HG03108 (cell line): Measurements from ENCODE around the gene TRIO.

ENCODE experiments used
- ATAC-seq: cut with Tn5 transposase; IDR thresholded peaks from one replicate; pipeline ENCODE4 v1.9.1; 2021; ENCODE audit warnings: moderate library complexity; ENCODE audit not compliant: unreplicated experiment

TRIO gene

GRCh38 chr5:14219800-14220512, 76.8 kb downstream of the TRIO start:
- no peak for ATAC-seq

GRCh38 chr5:14220642-14221041, 77.5 kb downstream of the TRIO start:
- ATAC-seq, result no peak

DNA sequence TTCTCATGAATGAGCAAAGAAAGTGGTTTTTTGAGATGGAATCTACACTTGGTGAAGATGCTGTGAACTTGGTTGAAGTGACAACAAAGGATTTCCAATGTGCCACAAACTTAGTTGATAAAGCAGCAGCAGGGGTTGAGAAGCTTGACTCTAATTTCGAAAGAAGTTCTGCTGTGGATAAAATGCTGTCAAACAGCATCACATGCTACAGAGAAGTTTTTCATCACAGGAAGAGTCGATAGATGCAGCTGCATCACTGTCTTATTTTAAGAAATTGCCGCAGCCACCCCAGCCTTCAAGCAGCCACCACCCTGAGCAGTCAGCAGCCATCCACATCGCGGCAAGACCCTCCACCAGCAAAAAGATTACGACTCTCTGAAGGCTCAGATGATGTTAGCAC, 78.6 kb downstream of the TRIO start:
- no peak for ATAC-seq

GRCh38 chr5:14222206-14222605, 79.1 kb downstream of the TRIO start:
- no peak for ATAC-seq

DNA sequence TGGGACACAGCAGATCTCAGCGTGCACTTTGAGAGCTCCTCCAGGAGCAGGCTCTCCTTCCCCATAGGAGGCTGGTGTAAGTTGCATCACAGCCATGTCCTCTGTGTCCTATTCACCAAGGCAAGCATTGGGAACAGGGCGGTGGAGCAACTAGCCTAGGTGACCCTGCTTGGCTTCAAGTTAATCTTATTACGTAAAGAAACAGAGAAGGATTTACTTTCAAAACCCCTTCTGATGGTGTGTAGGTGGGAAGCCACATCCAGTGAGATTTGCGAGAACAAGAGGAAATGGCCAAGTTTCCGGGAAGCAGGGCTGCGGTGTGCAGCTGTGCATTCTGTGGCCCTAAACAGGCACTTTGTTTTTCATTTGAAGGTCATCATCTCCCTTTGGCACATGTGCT, 80.2 kb downstream of the TRIO start:
- no peak for ATAC-seq

DNA sequence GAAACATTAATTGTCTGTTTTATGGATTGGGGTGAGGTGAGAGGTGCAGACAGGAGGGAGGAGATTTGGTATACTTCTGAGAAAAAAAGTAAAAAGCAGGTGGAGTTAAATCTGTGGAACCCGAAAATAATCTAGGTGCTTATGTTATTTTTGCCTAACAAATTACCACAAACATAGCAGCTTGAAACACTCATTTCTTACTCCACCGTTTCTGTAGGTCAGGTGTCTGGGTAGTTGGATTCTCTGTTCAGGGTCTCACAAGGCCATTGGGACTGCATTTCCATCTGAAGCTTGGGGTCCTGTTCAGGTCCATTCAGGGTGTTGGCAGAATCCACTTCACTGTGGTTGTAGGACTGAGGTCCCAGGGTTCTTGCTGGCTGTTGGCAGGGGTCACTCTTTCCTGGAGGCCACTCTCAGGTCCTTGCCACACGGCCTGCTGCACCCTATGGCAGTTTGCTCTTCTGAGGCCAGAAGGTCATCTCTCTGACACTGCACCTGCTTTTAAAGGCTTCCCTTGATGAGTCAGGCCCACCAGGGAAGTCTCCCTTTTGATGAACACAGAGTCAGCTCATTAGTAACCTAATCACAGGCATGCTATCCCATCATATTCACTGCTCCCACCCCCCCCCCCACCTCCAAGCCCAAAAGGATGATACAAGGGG, 82.2 kb downstream of the TRIO start:
- ATAC-seq, result peak; percentile 50

- no peak for ATAC-seq
Observed at GRCh38 chr5:14226149-14226548, 83.0 kb downstream of the TRIO start.

DNA sequence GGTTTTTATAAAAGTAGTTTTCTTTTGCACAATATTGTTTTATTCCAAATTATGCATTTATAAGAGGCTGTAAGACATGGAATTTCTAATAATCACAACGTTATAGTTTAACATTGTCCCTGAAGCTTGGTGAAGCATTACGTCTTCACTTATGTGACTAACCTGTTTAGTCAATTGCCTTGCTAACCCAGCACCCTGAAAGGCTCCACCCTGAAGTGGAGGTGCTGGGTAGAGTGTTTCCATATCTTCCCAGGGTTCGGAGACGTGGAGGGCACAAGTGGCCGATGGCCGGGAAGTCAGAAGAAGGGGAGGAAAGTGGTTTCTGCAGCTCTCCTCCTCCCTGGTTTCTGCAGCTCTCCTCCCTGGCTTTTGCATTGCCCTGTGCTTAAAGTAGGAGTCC, 83.4 kb downstream of the TRIO start:
- ATAC-seq, result no peak

- no peak for ATAC-seq
Observed at GRCh38 chr5:14226992-14227391, 83.8 kb downstream of the TRIO start.

DNA sequence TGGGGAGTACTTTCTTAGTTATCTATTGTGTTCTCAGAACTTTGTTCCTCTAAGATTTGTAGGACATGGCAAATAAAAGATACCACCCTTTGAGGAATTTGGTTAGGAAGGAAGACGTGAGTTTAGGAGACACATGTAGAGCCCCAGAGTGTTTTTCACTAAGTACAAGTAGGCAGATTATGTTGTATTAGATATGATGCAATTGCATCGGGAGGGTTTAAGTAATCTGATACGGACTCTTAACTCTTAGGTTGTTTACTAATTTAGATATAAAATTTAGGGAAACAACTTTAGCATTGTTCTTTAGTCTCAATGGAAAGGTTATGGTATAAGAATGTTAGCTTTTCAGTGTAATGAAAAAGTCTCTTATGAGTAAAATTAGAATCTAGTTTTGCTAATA, 84.4 kb downstream of the TRIO start:
- no peak for ATAC-seq

DNA sequence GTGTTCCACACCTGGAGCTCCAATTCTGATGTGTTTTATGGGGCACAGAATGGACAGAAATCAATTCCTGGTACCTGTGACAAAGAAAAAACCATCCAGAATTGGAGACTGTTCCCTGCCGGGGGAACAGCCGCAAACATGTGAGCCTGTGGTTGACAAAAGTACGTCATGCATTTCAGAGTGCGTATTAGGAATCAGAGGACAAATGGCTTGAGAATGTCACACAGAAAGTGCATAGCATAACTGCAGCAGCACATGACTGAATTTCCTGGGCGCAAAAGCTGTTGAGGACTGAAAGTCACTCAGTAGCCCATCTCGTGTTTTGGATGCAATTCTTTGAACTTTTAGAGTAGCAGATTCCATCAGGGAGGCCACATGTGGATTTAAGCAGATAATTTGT, 85.1 kb downstream of the TRIO start:
- ATAC-seq, result no peak

DNA sequence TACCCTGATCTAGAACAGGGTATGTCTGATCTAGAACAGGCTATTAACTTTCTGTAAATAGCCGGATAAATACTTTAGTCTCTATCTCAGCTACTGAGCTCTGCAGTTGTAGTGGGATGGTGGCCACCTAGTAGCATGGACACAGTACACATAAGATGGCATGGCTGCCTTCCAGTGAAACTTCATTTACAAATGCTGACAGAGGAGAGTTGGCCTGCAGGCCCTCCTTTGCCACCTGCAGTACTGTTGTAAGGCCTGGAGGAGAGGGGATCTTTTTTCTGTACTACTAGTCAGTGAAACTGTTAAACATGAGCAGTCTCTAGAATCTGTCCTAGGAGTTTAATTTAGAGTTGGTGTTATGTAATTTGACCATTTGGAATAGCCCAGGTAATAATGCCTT, 86.0 kb downstream of the TRIO start:
- no peak for ATAC-seq

GRCh38 chr5:14229734-14230133, 86.6 kb downstream of the TRIO start:
- no peak for ATAC-seq

DNA sequence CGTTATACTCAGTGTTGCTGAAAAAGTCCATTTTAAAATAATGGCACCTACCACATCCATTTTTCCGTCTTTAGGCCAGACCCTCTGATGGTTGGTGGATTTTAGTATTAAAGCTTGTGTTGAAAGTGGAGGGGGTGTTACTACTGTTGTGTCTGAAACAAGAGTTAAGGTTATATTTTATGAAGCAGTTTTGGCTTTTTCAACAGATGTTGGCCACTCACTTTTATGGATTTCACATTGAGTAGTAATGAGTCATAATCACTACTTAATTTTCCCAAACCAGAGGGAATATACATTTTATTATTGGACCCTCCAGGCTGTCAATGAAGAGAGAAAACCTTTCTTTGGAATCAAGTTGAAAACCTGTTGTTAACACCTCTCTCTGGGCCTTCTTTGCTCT, 88.0 kb downstream of the TRIO start:
- no peak for ATAC-seq

GRCh38 chr5:14231890-14232289, 88.7 kb downstream of the TRIO start:
- no peak for ATAC-seq

DNA sequence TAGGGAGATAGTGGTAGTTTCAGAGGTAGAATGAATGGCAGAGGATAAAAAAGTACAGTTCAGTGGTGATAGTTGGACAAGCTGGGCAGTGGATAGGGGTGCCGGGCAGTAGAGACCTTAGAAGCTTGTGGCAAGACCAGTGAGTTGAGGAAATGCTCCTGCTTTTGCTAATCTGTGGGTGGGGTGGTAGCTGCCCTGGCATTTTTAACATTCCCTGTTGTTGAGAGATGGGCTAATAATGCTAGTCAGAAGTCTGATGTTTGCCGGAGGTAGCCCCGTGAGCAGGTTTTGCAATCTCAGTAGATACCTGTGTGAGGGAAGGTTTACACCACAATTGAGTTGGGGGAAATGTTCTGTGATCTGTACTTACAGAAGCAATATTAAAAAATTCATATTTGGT, 91.1 kb downstream of the TRIO start:
- no peak for ATAC-seq

DNA sequence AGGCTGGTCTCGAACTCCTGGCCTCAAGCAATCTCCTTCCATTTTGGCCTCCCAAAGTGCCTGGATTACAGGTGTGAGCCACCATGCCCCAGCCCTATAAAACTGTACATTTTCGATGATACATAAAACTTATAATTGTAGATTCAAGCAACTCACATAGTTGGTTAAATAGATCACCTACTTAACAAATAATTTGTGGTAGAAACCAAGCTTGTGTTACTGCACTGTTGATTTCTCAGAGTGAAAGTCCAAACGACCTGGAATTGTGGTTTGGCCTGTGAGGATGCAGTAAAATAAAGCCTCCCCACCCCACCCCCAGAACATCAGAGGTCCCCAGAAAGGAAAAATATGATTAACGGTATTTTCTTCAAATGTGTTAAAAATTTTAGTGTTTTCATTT, 92.7 kb downstream of the TRIO start:
- no peak for ATAC-seq

- ATAC-seq, result no peak
Observed at GRCh38 chr5:14236757-14237156, 93.6 kb downstream of the TRIO start.

DNA sequence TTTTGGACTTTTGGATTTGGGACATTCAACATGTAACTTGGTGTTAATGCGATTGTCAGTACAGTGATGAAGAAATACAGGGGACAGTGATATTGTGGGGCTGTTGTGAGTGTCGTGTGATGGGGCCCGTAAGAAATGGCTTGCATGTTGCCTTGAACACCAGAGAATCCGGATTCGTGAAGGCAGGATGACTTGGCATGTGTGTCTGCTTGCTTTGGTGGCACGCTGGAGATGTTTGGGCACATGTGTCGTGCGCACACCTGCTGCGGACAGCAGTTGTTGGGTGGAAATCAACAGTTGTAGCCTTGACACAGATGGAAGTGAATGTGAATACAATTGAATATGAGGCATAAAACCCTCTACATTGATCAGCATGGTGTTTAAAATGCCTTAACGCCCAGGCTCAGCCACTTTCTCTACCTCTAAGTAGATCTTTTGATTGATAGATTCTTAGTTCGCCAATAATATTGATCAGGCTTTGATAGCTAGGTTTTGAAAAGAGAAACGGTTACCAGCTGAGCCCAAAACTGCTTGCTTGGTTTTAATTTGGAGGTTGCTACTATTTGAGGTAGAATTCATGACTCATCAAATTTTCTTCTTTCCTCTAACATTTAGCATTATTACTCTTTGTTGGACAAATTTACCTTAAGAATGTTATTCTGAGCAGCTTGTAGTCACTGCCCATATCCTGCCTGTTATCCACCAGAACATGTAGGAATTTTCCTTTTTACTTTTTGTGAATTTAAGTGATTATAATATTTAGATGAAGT, 94.4 kb downstream of the TRIO start:
- ATAC-seq, result no peak

DNA sequence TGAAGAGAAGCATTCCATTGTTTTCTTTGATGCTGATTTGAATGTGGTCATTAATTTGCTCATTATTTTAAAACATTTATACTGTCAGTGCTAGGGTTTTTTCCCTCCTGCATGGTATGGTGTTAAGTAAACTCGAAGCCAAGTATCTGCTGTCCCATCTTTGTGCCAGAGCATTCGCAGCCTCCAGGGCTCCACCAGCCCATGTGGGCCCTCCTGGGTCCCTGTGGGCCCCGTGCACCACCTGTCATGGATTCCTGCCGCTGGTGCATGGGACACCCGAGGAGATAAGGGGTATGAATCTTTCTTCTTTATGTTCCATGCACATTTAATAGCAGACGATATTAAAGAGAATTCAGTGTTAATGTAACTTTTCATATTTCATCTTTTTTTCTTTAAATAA, 95.1 kb downstream of the TRIO start:
- no peak for ATAC-seq

DNA sequence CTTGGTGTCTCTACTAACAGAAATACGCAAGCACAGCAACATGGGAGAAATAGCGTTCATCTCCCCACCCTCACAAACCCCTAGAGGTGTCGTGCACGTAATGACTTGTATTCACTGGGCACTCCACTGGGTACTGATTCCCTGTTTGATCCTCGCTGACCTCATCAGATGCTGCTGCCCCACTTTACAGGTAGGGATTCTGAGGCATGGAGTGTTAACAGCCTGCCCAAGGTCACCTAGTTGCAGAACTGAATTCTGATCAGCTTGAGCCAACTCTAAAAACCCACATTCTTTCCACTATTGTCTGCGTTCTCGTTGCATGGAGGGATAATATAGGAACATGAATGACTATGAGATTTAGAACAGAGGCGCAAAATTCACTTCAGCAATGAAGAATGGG, 96.3 kb downstream of the TRIO start:
- ATAC-seq, result no peak

DNA sequence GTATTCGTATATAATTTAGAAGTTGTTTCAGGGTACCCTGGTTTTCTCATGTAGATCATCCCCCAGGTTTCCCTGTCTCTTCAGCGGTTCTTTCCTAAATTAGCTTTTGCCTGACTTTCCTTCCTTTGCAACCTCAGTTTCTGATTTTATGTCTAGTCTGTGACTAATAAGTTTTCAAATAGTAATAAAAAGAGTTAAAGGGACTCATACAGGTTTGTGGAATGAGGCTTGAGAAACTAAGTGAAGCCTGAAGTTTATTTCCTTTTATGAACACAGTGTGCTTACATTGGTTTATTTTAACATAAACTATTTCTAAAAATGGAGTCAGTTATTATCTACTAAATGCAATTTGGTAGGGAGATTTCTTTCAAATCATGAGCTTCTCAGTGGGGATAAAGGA, 96.8 kb downstream of the TRIO start:
- no peak for ATAC-seq
